Activated T-cell treated with anti-CD3 and anti-CD28 coated beads for 4 hours (primary cell): Measurements from ENCODE around the gene ZNF784.
A peak's percentile ranks its signal among the peaks of the same experiment; 100 is the strongest.

Experiments used
- DNase-seq: peaks from one replicate; pipeline ENCODE4 v3.0.0-alpha.2; 2020

Gene ZNF784, protein sequence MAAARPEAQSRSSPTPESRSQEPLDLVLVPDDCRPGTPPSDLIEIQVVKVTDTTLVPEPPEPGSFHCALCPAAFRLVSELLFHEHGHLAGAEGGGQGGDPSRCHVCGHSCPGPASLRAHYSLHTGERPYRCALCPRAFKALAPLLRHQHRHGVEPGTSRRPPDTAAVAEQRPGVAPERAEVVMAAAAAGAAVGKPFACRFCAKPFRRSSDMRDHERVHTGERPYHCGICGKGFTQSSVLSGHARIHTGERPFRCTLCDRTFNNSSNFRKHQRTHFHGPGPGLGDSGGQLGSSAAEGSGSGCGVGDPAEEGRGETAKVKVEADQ

DNA sequence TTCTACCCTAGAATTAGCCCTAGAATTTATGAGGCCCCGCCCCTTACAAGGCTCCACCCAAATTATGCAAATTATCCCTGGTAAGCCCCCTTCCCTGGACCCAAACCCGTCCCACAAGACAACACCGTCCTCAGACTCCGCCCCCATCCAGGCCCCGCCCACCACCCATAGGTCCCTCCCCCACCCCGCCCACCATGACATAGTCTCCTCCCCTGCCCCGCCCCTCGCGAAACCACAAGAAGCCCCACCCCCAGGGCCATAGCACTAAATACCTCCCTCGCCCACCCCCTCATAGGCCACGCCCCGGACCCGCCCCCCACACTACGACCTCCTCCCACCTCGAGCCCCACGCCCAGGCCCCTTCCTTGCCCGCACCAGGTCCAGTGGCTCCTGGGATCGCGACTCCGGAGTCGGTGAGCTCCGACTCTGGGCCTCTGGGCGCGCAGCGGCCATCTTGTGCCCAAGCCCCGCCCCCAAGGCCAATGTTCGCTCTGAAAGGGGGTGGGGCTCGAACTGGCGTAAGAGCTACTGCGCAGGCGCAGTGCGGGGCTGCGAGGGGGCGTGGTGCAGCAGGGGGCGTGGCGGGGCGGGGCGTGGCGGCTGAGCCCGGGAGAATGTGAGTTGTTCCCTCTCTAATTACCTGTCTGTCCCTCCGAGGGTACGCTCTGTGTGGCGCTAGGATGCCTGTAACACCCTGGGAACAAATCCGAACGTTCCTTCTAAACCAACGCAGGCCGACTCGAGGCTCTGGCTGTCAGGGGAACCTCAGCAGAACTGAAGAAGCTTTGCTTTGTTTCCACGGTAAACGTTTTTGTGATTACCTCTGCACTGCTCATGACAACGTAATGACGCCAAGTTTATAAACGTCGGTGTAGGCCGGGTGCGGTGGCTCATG, at the start of gene ZNF784:
TSS of gene ZNF784 (minus strand) at position 458 of the 895 bp plus-strand sequence. CDS start at position 453, 5 bp downstream.
- peak; percentile 91 for DNase-seq

DNA sequence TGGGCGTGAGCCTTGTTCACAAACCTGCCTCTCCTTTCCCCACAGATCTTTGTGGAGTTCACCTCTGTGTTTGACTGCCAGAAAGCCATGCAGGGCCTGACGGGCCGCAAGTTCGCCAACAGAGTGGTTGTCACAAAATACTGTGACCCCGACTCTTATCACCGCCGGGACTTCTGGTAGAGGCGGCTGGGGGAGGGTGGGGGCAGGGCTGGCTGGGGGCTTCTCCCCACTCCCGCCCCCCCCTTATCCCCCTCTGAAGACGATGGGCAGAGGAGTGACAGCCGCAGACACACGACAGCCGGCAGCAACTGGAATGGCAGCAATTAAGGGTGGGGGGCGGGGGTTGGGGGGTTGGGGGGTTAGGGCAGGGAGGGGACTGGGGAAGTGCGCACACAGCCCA, 49.5 kb upstream of the ZNF784 start:
- DNase-seq = no peak

DNA sequence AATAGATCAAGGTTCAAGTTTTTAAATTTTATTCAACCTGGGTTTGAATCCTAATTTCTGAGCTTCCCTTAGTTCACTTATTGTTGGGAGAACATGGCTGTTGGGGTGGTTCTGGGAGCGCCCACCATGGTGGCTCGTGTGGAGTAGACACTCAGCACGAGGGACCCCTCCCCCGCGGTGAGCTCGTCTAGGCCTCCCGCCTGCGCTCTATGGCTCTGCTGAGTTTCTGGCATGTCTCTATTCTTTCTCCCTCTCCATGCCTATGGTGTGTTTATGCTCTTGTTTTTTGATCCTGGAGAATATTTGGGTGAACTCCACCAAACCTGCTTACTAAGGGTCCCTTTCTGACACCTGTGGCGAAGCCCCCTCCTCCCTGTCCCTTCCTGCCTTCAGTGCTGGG, 49.1 kb upstream of the ZNF784 start:
- DNase-seq = no peak

DNA sequence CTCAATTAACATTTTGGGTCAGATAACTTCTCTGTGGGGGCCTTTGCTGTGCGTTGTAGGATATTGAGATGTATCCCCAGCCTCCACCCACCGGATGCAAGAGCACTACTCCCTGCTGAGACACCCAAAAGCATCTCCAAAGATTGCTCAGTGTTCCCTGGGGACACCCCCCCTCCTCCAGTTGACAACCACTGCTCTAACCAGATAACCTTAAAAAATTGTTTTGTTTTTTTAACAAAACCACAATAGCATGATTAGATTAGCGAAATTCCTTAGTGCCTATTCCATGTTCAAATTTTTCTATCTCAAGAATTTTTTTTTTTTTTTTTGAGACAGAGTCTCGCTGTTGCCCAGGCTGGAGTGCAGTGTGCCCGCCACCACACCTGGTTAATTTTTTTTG, 48.1 kb upstream of the ZNF784 start:
- no peak for DNase-seq

DNA sequence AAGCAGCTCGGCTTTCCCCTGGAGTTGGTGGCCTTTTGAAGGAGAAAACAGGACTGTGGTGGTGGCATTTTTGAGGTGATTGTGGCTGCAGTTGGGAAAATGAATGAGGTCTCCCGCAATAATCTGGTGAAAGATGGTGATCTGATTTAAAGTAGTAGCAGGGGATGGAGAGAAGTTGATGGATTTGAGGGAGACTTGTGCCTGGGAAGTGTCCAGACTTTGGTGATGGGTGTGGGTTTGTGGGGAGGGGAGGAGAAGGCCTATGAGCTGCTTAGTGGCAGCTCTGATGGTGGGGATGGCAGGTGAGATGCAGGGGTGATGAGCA, 46.6 kb upstream of the ZNF784 start:
- DNase-seq = no peak

DNA sequence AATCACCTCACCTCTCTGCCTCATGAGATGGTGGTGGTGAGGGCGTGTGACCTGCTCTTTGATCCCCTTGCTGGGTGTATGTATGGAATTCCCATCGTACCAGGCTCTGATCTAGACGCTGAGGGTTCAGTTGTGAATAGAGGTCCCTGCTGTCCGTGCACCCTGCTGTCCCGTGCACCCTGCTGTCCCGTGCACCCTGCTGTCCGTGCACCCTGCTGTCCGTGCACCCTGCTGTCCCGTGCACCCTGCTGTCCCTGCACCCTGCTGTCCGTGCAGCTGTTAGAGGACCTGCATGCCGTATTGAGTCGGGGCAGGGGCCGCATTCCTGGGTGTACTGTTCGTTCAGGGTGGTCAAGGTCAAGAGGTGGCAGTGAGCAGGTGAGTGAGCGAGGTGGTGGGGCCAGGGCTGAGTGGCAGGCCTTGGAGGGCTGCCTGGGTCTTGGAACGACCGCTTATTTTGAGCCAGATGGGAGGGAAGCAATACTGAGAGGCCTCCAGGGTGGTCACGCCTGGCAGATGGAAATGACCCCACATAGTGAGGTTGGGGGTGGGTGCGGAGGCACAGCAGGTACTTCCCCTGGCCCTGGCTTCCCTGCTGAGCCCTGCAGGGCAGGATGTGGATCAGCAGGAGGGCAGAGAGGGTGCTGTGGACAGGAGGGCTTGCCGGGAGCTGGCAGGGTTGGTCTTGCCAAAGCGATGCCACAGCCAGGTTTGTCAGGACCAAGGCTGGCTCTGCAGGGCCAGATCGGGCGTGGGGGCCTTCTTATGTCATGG, 46.1 kb upstream of the ZNF784 start:
- DNase-seq = no peak

DNA sequence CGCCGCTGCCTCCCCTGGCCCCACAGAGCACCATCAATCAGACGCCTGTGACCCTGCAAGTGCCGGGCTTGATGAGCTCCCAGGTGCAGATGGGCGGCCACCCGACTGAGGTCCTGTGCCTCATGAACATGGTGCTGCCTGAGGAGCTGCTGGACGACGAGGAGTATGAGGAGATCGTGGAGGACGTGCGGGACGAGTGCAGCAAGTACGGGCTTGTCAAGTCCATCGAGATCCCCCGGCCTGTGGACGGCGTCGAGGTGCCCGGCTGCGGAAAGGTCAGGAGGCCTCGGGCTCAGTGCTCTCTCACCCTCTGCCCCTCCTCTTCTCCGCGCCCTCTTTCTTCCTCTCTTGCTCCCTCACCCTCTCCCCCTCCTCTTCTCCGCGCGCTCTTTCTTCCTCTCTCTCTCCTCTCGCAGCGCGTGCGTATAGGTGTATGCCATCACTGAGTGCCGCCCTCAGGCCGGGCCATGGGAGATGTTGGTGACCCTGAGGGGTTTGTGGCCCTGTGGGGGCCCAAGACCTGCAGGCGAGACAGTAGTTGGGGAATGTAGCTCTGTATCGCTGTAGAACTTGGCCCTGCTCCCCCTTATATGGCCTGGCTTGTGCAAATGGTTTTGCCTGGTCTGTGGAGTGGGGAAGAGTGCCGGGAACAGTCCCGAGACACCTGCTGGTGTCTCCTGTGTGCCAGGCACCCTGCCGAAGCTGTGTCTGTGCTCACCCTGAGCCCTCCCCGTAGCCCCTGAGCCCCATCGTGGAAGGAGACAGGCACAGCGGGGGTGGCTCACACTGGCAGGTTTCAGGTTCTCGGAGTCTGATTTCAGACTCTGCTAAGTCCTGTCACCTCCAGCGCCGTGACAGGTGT, 45.3 kb upstream of the ZNF784 start:
- DNase-seq = no peak

DNA sequence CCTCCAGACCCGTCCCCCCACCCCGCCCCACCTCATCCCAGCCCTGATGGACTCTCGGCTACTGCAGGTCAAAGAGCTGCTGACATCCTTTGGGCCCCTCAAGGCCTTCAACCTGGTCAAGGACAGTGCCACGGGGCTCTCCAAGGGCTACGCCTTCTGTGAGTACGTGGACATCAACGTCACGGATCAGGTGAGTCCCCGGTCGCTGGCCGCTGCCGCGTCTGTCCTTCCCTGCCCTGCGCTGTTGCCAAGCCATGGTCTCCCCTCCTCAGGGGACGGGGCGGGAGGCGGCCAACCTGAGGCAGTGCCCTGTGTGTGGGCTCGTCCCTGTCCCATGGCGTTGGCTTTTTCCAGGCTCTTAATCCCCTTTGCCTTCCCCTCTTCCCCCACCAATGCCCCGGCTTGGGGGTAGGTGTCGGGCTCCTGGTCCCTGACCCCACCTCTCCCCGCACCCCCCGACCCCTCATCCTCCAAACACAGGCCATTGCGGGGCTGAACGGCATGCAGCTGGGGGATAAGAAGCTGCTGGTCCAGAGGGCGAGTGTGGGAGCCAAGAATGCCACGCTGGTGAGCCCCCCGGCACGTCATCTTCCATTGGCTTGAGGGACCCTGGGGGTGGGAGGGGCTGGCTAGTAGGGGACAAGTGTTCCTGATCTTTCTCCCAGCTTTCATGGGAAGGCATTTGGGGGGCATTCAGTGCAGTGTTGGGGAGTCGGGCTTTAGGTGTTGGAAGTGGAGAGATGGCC, 44.4 kb upstream of the ZNF784 start:
- DNase-seq = no peak

DNA sequence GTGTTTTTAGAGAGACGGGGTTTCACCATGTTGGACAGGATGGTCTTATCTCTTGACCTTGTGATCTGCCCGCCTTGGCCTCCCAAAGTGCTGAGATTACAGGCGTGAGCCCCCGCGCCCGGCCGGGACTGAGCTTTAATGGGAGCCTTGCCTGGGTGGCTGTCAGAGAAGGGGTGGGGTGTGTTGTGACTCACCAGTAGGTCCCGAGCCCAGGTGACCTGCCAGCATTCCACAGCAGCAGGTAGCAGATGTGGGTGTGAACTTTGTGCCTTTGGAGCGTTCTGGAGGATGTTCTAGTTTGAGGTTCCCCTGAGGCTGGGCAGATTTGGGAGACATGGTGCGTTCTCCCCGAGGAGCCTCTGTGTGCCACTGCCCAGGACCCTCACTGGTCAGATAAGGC, 43.6 kb upstream of the ZNF784 start:
- no peak for DNase-seq

DNA sequence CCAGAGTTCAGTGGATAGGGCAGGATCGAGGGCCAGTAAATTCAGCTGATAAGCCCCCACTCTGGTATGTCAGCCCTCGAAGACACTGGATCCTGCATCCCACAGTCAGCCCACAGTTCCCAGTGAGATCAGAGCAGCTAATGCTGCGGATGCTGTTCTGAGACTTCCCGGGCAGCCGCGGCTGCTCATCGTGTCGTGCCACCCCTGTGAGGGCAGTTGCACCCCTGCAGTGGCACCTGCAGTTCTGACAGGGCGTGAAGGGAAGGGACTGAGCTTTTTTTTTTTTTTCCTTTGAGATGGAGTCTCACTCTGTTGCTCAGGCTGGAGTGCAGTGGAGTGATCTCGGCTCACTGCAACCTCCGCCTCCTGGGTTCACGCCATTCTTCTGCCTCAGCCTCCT, 43.1 kb upstream of the ZNF784 start:
- no peak for DNase-seq

DNA sequence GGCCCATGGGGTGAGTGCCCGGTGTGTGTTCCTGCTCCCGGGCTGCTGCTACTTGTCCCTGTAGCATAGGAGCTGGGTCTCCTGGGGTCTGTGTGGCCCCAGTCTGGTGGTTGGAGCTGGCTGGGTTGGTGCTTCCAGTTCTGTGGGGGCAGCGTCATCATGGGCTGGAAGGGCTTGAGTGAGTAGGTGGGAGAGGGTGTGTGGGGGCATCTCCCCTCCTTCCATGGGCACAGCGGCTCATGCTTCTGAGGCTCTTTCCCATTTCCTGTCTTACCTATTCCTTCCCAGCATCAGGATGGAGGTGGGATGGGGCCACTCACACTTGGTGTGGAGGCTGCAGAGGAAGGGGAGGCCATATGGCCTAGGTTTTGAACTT, 42.6 kb upstream of the ZNF784 start:
- no peak for DNase-seq

DNA sequence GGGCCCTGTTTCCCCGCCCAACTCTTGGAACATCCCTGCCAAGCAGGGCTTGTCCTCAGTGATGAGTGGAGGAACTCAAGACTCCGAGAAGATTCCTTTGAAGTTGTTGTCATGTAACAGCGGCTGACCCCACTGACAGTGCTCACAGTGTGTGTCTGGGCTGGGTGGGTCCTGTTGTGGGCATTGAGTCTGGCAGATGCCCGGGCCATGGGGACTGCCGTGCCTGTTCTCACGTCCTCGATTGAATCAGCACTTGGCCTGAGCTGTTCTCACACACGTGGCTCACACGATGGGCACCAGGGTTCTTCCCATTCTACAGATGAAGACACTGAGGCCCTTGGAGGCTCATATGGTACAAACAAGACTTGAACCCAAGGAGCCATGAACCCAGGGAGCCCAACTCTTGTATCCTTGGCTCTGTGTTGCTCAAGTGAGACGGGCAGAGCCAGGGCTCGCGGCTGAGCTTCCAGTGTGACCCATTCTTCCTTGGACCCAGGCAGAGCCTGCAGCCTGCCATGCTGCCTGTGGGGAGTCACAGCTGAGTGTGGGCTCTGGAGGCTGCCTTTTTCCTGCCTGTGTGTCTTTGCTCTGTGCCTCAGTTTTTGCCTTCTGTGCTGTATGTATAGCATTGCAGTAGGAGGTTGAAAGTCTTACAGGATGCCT, 42.1 kb upstream of the ZNF784 start:
- no peak for DNase-seq

DNA sequence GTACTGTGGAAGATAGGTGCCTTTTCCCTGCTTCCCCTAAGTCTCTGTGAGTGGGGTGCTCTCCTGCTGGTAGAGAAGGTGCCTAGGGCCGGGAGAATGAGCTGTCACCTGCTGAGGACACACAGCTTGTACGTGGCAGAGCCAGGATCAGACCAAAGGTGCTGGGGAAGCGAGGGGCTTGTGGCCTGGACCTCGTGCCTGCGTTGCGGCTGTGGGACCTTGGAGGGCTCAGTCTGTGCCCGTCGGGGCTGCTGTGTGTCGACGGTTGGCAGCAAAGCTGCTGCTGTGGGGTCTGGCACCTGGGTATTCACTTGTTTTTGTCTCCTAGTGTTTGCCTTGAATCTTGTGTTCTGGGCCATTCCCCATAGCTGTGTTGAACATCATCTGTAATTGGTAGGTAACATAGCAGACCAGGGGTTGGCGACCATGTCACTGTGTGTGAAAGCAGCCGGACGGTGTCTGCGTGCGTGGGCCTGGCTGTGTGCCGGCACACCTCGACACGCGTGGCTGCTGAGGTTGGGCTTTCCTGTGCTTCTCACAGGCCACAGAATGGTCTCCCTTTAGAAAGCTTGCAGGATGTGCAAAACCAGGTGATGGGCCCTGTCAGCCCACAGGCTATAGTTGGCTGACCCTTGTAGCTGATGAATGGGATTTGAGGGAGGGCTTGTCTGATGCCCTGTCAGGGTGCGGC, 39.6 kb upstream of the ZNF784 start:
- no peak for DNase-seq

DNA sequence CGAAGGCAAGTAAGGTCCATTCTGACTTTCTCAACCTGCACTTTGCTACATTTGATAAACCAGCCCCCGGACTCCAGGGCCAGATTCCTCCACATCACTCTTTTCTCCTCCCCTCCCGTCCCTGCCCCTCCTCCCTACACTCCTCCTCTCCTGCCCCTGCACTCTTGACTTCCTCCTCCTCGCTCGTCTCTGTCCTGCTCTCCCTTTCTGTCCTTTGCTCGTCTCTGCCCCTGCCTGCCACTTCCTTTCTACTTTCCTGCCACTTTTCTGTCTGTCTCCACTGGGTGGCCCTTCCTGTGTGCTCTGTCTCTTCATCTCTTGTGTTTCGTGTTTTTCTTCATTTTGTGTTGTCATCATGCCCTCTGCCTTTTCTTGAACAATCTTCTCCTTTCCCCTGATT, 37.5 kb upstream of the ZNF784 start:
- no peak for DNase-seq

DNA sequence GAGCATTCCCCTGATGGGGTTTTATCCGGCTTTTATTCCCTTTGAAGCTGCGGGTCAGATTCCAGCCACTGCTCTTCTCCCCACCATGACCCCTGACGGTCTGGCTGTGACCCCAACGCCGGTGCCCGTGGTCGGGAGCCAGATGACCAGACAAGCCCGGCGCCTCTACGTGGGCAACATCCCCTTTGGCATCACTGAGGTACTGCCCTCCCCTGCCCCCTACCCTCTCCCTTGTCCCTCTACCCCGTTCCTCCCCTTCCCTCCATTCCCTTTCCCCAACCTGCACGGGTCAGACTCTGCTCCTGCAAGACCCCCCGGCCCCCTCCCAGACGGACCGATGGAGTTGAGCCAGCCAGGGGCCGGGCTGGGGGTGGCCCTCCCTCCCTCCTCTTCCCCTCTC, 36.6 kb upstream of the ZNF784 start:
- DNase-seq = no peak

DNA sequence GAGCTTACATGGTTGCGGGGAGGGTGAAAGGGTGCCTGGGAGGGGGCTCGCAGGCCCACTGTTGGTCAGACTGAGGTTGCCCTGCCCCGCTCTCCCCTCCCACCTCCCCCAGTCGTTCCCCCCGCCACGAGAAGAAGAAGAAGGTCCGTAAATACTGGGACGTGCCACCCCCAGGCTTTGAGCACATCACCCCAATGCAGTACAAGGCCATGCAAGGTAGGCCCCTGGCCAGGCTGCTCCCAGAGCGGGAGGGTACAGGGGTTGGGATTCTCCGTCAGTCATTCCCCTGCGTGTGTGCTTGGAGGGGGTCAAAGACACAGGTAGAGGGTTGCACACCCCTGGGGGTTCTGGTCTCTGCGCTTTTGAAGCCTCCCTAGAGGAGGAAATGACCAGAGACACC, 36.0 kb upstream of the ZNF784 start:
- no peak for DNase-seq

DNA sequence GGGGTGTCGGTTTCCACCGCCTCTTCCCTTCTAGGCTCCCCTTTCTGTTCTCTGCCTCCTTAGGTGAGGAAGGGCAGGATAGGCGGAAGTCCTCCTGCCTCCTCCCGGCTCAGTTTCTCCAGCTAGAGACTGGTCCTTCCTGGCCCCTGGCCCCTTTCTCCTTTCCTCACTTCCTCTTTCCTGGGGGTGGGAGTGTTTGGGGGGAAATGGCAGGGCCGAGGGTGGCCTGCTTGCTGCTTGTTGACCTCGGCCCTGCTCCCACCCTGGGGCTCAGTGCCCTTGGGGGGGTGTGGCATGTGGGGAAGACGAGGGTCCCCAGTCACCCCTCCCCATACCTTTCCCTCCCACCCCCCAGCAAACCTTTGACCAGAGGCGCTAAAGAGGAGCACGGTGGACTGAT, 35.5 kb upstream of the ZNF784 start:
- no peak for DNase-seq

DNA sequence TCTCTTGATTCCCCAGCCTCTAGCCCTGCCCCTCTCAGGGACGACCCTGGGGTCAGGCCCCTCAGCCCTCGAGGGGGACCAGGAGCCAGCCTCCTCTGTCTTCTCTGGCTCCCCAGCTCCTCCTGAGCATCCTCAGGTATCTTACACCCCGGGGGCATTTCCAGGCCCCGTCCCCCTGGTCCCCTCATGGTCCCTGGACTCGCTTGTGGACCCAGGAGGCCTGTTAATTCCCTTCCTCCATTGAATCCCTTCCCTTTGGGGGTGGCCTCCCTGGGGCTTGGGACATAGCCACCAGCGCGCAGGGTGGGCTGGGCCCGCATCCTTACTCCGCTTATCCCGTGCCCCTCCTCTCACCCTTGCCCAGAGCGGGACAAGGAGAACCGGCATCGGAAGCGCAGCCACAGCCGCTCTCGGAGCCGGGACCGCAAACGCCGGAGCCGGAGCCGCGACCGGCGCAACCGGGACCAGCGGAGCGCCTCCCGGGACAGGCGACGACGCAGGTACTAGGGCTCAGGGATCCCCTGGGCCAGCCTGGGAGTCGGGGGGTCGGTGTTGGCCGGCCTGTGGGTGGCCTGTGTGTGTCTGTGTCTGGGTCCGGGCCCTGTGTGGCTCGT, 34.6 kb upstream of the ZNF784 start:
- no peak for DNase-seq

DNA sequence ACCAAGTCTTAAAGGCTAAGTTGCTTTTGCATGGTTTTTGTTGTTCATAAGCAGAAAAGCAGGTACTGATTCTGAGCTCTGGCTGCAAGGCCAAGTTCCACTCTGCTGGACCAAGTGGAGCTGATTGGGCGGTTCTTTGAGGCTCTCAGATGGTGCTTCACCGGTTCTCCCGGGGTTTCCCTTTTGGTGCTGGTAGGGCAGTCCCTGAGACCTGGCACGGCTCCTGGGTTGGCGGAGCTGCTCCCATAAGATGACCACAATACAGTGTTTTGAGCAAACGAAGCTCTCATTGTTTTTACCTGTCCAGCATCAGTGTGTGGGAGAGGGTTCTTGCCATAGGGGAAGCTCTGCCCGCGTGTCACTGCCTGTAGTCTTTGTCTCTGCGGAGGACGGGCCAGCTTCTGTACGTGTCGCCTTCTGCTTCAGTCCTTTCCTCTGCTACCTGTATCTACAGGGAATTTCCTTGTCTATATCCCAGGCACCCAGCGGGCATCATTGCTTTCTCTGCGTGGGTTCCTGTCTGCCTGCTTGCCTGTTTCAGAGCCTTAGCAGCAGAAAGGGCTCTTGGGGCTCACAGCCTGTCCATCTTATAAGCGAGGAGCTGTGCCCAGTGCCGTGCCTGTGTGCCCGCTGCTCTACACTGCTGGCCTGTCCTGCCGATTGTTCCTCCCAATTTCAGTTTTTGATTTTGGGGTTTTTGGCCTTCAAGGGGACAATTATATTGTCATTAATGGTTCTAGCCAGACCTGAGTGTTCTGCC, 32.8 kb upstream of the ZNF784 start:
- no peak for DNase-seq

DNA sequence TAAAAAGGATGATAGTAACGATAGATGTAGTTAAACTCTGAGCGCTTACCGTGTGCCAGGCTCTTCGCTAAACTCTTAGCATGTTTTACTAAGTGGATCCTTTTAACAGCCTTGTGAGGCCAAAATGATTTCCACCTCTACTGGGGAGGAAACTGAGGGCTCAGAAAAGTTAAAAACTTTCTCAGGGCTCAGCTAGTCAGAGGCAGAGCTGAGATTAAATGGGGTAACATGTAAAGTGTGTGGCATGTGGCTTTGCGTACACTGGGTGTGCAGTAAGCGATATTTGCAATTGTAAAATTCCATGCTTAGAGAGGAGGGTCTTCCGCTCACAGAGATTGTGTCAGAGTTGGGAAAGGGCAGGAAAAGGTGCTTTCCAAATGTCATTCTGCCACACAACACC, 32.2 kb upstream of the ZNF784 start:
- no peak for DNase-seq
